Measurements from ENCODE around the gene CD209. TPM values are rescaled to one million over a fixed set of nuclear protein-coding genes. Genes with fewer than 3 reads are reported as not detected.

Gene CD209
- total and polyA plus RNA-seq, 2 donors (not counting 3 experiments of a cell fraction or from before 2014, with no cell fraction given) = not detected

- Histone ChIP-seq H3K27me3 (ENCODE audit: control insufficient read depth in 2 of 2, insufficient read depth in 2 of 2, low read length in 2 of 2) (no peaks in the 10 kb centered on the region), H3K4me3 (replicated peaks in 1 of 3; ENCODE audit: insufficient read depth in 1 of 3, low read depth in 1 of 3, low read length in 3 of 3) (no peak overlapping the region), H3K4me1 (ENCODE audit: control insufficient read depth, extremely low read depth, insufficient read depth, low read length) (no peaks in the 10 kb centered on the region), H2AFZ (ENCODE audit: low read depth, low read length) (no peak overlapping the region), H3K4me2 (ENCODE audit: insufficient read depth, low read length) (no peak overlapping the region), H3K9ac (replicated peaks; ENCODE audit: extremely low read depth, insufficient read depth, low read length) (no peak overlapping the region), H3K36me3 (ENCODE audit: control insufficient read depth in 2 of 2, extremely low read depth in 1 of 2, insufficient read depth in 2 of 2, low read length in 2 of 2) (no peaks in the 10 kb centered on the region), H3K9me3 (replicated peaks; ENCODE audit: control insufficient read depth, insufficient read depth, low read length) (no peaks in the 10 kb centered on the region), H4K20me1 (replicated peaks; ENCODE audit: control insufficient read depth, extremely low read depth, insufficient read depth, low read length) (no peaks in the 10 kb centered on the region), H3K79me2 (ENCODE audit: control insufficient read depth, insufficient read depth, low read length) (no peaks in the 10 kb centered on the region), H3K27ac (ENCODE audit: insufficient read depth, low read depth, low read length) (no peak overlapping the region), H3K9me1 (replicated peaks; ENCODE audit: control insufficient read depth, extremely low read depth, insufficient read depth, low read length) (no peaks in the 10 kb centered on the region)
- no TSS peak for BruUV-seq (replicated peaks)
- no peak for DNase-seq (ENCODE audit: low read depth, low spot score)
- CTCF ChIA-PET = interaction anchor here (1.0 to 1.5 kb wide), 2 partner anchors 26 to 36 kb away, joined by 3 to 7 read pairs; no protein-coding TSS in a partner anchor
- dilution Hi-C loops (cut with MboI; ENCODE audit: extremely low pct_ligation_motif_present, low sequenced_read_pairs) (no loop called here), intact Hi-C loops (cut with micrococcal nuclease) (no loop called here)
- POLR2A ChIA-PET = no interaction called here
- no peak for FAIRE-seq
- TF ChIP-seq MYC (IDR thresholded peaks at IDR 0.05; ENCODE audit: low read depth, low read length) (no peak), POLR2A (IDR thresholded peaks at IDR 0.05; ENCODE audit: low read depth, low read length) (no peak), EZH2 (IDR thresholded peaks at IDR 0.05; ENCODE audit: borderline replicate concordance, low read depth, low read length, severe bottlenecking) (no peak), POLR2AphosphoS5 (IDR thresholded peaks at IDR 0.05; ENCODE audit: insufficient read depth, low read depth, low read length) (no peak)
Measured at GRCh38 chr19:7763696-7764095, 16.4 kb upstream of the CD209 start.

- Histone ChIP-seq H3K36me3 (ENCODE audit: control insufficient read depth in 2 of 2, extremely low read depth in 1 of 2, insufficient read depth in 2 of 2, low read length in 2 of 2) (no peaks in the 10 kb centered on the region), H4K20me1 (replicated peaks; ENCODE audit: control insufficient read depth, extremely low read depth, insufficient read depth, low read length) (no peaks in the 10 kb centered on the region), H3K4me2 (ENCODE audit: insufficient read depth, low read length) (no peak within 1 kb of the TSS), H3K27ac (ENCODE audit: insufficient read depth, low read depth, low read length) (no peak within 1 kb of the TSS), H3K27me3 (ENCODE audit: control insufficient read depth in 2 of 2, insufficient read depth in 2 of 2, low read length in 2 of 2) (no peaks in the 10 kb centered on the region), H3K79me2 (ENCODE audit: control insufficient read depth, insufficient read depth, low read length) (no peaks in the 10 kb centered on the region), H2AFZ (ENCODE audit: low read depth, low read length) (no peak within 1 kb of the TSS), H3K4me3 (replicated peaks in 1 of 3; ENCODE audit: insufficient read depth in 1 of 3, low read depth in 1 of 3, low read length in 3 of 3) (no peak within 1 kb of the TSS), H3K9ac (replicated peaks; ENCODE audit: extremely low read depth, insufficient read depth, low read length) (no peak within 1 kb of the TSS), H3K9me3 (replicated peaks; ENCODE audit: control insufficient read depth, insufficient read depth, low read length) (no peaks in the 10 kb centered on the region), H3K9me1 (replicated peaks; ENCODE audit: control insufficient read depth, extremely low read depth, insufficient read depth, low read length) (no peaks in the 10 kb centered on the region), H3K4me1 (ENCODE audit: control insufficient read depth, extremely low read depth, insufficient read depth, low read length) (no peaks in the 10 kb centered on the region)
- dilution Hi-C loops (cut with MboI; ENCODE audit: extremely low pct_ligation_motif_present, low sequenced_read_pairs) = no loop called here
- no peak for FAIRE-seq
- CTCF ChIA-PET = interaction anchor here (0.6 to 1.5 kb wide), 2 partner anchors 37 to 625 kb away, joined by 3 to 7 read pairs; no protein-coding TSS in a partner anchor
- POLR2A ChIA-PET = no interaction called here
- no TSS peak for BruUV-seq (replicated peaks)
- no peak for DNase-seq (ENCODE audit: low read depth, low spot score)
- TF ChIP-seq EZH2 (IDR thresholded peaks at IDR 0.05; ENCODE audit: borderline replicate concordance, low read depth, low read length, severe bottlenecking) (no peak), POLR2AphosphoS5 (IDR thresholded peaks at IDR 0.05; ENCODE audit: insufficient read depth, low read depth, low read length) (no peak), POLR2A (IDR thresholded peaks at IDR 0.05; ENCODE audit: low read depth, low read length) (no peak), FOS (IDR thresholded peaks at IDR 0.05; ENCODE audit: borderline replicate concordance, insufficient read depth, low read length) (no peak), MYC (IDR thresholded peaks at IDR 0.05; ENCODE audit: low read depth, low read length) (no peak), JUN (IDR thresholded peaks at IDR 0.05; ENCODE audit: borderline replicate concordance, insufficient read depth, insufficient read length, low read depth) (no peak), GATA2 (IDR thresholded peaks at IDR 0.05; ENCODE audit: insufficient read depth, insufficient read length, low read depth, low read length) (no peak), MAX (IDR thresholded peaks at IDR 0.05; ENCODE audit: insufficient read depth, insufficient read length) (no peak), CTCF (IDR thresholded peaks at IDR 0.05; ENCODE audit: extremely low read depth in 1 of 2, insufficient read depth in 1 of 2, low read depth in 1 of 2, low read length in 2 of 2) (no peak)
- intact Hi-C loops (cut with micrococcal nuclease) = no loop called here
Measured at GRCh38 chr19:7762719-7763293, 15.5 kb upstream of the CD209 start, which contains the start of gene CLEC4M. TSS of gene CLEC4M (plus strand) at chr19:7763243. CDS start at chr19:7763267, 24 bp downstream.

Data from endothelial cell of umbilical vein (primary cell).